Mucosa of descending colon (tissue), 3 donors: ENCODE data around the gene LMOD3. TPM values are rescaled to one million over a fixed set of nuclear protein-coding genes. Genes with fewer than 3 reads are reported as not detected.

Source experiments
- ATAC-seq: fragments of 200-7000 bp; cut with Tn5 transposase; one replicate; pipeline ENCODE4 v1.9.1; 2020; ENCODE audit warnings: mild to moderate bottlenecking, moderate library complexity
- DNase-seq, 3 donors: peaks; one replicate each; pipeline ENCODE4 v3.0.0-alpha.2; 2020
- H3K36me3 ChIP-seq: fragments of 200-600 bp; one replicate; pipeline ENCODE4 v1.8.0; 2021; ENCODE audit warnings: low read depth, mild to moderate bottlenecking
- H3K4me1 ChIP-seq: fragments of 200-600 bp; one replicate; pipeline ENCODE4 v1.8.0; 2021; ENCODE audit warnings: low read depth, mild to moderate bottlenecking
- H3K4me3 ChIP-seq: fragments of 200-600 bp; one replicate; pipeline ENCODE4 v1.8.0; 2021; ENCODE audit warnings: mild to moderate bottlenecking
- H3K9me3 ChIP-seq: fragments of 200-600 bp; one replicate; pipeline ENCODE4 v1.8.0; 2021; ENCODE audit warnings: mild to moderate bottlenecking
- intact Hi-C, 2 donors: fragments of 100-400 bp; cut with DNase I in 1 of 2; cut with micrococcal nuclease in 1 of 2; formaldehyde crosslinking; loops; one replicate each; pipeline versions ENCODE4 v1.11.0 to v1.11.1; 2022; cut with DNase I, micrococcal nuclease
- total RNA-seq, 3 donors: library from RNA; stranded (reverse); fragmentation: NEBNext Ultra II Directional in 2 of 3; extraction: Animal tissue kit (Norgen Biotek cat#: 25700) in 2 of 3; gene quantifications; one replicate each; pipeline versions ENCODE4 v1.2.1 to v1.2.4, GENCODE V29; 2021 to 2023
- TF ChIP-seq, protein P1 (sequence below): fragments of 200-600 bp; IDR thresholded peaks from one replicate; pipeline ENCODE4 v1.8.0; 2022; ENCODE audit warnings: antibody characterized with exemption, mild to moderate bottlenecking
- donor health status: DM: no; HTN: no; CAD: no; lungs with moderate emphysema.
- donor health status: DM: no; HTN: no; CAD: no.
- donor health status: DM: no; HTN: yes; CAD: no.

LMOD3 gene
- total RNA-seq, 3 donors from 2014 or later = 0.13 to 0.34 TPM; not detected in 1

DNA sequence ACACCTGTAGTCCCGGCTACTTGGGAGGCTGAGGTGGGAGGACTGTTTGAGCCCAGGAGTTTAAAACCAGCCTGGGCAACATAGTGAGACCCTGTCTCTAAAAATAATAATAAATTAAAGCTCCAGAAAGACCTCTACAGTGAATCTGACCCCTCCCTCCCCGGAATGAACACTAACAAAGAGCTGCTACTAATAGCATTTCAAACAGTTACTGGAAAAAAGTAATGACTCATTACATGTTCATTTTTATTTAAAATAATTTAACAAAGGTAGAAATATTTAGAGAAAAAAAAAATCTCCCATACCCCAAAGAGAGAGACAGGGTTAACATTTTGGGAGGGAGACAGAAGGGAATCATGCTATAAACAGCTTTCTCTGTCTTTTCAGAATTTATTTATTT, 40.0 kb downstream of the LMOD3 start:
- no peaks in the 10 kb centered on the region for H3K36me3 ChIP-seq
- DNase-seq (no peak), ATAC-seq (no peak)
- H3K4me1 ChIP-seq = peaks cover 39% of the 10 kb centered on the region
- no peak overlapping the region for H3K4me3 ChIP-seq
- intact Hi-C loops = no loop called here
- no peaks in the 10 kb centered on the region for H3K9me3 ChIP-seq
- TF ChIP-seq, protein P1, sequence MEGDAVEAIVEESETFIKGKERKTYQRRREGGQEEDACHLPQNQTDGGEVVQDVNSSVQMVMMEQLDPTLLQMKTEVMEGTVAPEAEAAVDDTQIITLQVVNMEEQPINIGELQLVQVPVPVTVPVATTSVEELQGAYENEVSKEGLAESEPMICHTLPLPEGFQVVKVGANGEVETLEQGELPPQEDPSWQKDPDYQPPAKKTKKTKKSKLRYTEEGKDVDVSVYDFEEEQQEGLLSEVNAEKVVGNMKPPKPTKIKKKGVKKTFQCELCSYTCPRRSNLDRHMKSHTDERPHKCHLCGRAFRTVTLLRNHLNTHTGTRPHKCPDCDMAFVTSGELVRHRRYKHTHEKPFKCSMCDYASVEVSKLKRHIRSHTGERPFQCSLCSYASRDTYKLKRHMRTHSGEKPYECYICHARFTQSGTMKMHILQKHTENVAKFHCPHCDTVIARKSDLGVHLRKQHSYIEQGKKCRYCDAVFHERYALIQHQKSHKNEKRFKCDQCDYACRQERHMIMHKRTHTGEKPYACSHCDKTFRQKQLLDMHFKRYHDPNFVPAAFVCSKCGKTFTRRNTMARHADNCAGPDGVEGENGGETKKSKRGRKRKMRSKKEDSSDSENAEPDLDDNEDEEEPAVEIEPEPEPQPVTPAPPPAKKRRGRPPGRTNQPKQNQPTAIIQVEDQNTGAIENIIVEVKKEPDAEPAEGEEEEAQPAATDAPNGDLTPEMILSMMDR = no peak

DNA sequence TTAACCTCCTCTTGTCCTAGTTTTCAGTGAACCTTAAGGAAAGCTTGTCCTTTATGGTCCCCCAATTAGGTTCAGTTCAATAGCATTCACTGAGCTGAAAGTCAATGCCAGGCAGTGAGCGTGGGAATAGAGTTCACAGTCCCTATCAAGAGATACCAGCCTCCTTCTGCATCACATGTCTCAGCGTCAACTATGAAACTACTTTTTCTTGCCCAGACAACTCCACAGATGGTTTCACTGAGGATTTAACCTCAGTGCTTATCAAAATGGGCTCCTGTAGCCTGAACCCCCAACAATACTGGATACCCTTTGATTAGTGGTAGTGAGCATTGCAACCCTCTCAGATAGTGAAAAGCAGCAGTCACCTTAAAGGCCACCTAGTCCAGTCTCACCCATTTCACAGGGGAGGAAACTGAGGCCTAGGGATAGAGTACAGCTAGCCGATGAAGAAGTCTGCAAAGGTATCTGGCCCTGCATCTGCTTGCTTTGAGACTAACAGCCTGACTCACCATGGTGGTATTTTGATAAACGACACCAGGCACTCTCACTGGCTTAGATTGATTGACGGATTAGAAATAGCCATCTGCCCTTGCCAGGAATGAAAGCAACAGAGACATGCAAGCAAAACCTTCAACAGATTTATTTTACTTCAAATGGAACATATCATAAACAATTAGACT, 40.7 kb downstream of the LMOD3 start:
- TF ChIP-seq, protein P1 = no peak
- peaks cover 32% of the 10 kb centered on the region for H3K4me1 ChIP-seq
- intact Hi-C loops = no loop called here
- ATAC-seq = no peak
- no peak for DNase-seq
- H3K9me3 ChIP-seq = no peaks in the 10 kb centered on the region
- H3K36me3 ChIP-seq = no peaks in the 10 kb centered on the region
- no peak overlapping the region for H3K4me3 ChIP-seq

DNA sequence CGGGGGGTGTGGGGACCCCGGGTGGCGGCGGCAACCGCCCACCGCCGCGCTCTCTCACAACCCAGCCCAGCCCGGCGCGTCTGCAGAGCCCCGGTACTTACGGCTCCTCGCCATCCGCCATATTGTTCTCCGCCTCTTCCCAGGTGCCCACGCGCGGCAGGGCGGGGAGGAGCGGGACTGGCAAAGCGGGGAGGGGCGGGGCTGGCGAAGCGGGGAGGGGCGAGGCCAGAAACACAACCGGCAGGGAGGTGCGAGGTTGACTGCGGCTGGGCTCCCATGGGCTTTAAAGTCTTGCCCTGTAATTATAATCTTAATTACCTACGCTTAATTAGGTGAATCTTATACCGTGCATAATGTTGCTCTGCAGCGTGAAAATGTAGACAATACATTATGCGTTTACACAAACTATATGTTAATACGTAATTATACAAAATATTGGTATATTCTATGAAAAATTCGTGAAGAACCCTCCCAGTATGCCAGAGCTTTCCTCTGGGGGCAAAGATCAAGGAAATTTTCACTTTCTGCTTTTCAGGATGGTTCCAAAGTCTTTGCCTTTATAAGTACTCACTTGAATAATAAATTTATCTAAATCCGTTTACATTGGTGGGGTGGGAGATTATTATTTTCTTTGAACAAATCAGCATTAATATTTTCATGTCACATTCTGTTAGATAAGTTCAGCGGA, 42.0 kb downstream of the LMOD3 start, which contains the start of gene UBA3:
Gene UBA3, minus strand, starts transcription at position 133 of the 688 bp plus-strand sequence. Its CDS starts 12 bp downstream, at position 121.
- no peaks in the 10 kb centered on the region for H3K9me3 ChIP-seq
- intact Hi-C loops = no loop called here
- H3K4me3 ChIP-seq = peak within 1 kb of the TSS; percentile 66
- ATAC-seq (peak; percentile 90), DNase-seq (peak; percentile 95 to 96 (median 95))
- no peaks in the 10 kb centered on the region for H3K36me3 ChIP-seq
- TF ChIP-seq, protein P1 = no peak
- H3K4me1 ChIP-seq = peaks cover 25% of the 10 kb centered on the region

DNA sequence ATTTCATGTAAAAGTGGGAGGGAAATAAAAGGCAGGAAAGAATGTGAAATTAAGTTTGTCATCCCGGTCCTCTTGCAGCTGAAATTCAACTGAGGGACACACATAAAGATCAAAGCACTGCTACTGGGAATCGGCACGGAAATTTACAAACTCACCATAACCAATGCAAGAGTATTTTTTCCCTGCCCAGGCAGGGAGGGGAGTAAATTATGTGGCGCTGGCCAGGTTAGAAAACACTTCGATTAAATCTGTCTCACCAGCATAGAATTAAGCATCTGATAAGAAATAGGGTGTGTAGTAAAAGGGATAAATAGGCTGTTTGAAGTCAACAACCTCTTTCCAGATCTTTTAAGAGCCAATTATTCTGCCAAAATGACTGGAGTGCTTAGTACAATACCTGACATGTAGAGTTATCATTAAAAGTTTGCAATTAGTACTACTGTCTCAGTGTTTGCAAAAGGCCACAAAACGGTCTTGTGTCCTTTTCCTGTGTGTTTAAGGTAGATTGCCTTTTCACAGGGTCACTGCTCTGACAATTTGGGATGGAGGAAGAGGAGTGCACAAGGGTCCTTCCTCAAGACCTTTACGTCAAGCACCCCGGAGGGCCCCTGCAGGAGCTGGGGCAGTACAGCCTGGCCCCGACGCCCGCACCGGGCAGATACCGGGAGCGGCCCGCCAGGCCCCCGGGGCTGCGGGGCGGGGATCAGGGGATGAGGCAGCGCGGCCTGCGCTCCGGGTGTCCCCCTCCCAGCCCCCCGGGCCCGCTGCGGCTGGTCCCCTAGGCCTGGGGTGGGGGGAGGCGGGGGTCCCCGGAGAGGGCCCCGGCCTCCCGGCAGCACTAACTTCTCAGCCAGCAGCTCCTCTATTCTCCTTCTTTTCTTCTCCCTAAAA, 42.9 kb downstream of the LMOD3 start:
- H3K4me1 ChIP-seq = peaks cover 23% of the 10 kb centered on the region
- intact Hi-C loops = no loop called here
- H3K36me3 ChIP-seq = no peaks in the 10 kb centered on the region
- H3K4me3 ChIP-seq = peak overlapping the region; percentile 66
- DNase-seq (peak; percentile 28 to 67 (median 54)), ATAC-seq (peak; percentile 60)
- TF ChIP-seq, protein P1 = no peak
- H3K9me3 ChIP-seq = no peaks in the 10 kb centered on the region

DNA sequence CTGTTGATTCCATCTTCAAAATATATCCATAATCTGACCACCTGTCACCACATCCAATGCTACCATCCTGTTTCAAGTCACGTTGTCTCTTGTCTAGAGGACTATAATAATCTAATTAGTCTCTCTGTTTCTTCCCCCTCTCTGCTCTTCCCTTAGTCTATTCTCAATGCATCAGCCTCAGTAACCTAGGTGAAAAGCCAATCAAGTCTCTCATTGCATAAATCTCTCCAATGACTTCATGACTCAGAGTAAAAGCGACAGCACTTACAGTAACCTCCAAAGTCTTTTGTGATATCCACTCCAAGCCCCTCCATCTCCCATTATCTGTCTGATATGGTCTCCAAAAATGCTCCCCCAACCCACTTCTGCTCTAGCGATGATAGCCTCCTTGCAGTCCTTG, 49.5 kb downstream of the LMOD3 start:
- DNase-seq (no peak), ATAC-seq (no peak)
- no peaks in the 10 kb centered on the region for H3K4me1 ChIP-seq
- no peaks in the 10 kb centered on the region for H3K36me3 ChIP-seq
- intact Hi-C loops = no loop called here
- no peaks in the 10 kb centered on the region for H3K9me3 ChIP-seq
- no peak overlapping the region for H3K4me3 ChIP-seq
- TF ChIP-seq, protein P1 = no peak
